Smooth muscle cell of bladder (primary cell): ENCODE data around the gene SMPD2. TPM values are rescaled to one million over a fixed set of nuclear protein-coding genes. Genes with fewer than 3 reads are reported as not detected.

Experiments
- total RNA-seq: library from RNA; depleted of rRNA; stranded (reverse); fragments of >200 nt; gene quantifications from 2 replicates; pipeline ENCODE4 v1.2.3, GENCODE V29; 2014

The SMPD2 gene
- 13.7 and 14.4 TPM in 2 replicates for total RNA-seq

GRCh38 chr6:109440331-109441068, at the start of gene SMPD2, which contains the start of gene PPIL6:
SMPD2 (plus strand) TSS chr6:109440724; CDS start chr6:109441122, 398 bp downstream.
PPIL6 (minus strand) TSS chr6:109440628; CDS start chr6:109440590, 38 bp downstream.

GRCh38 chr6:109455437-109456110, 15.1 kb downstream of the SMPD2 start, which contains the start of gene MICAL1:
MICAL1 (minus strand) TSS chr6:109455772; CDS start chr6:109454196, 1,576 bp downstream.

GRCh38 chr6:109482905-109483734, 42.6 kb downstream of the SMPD2 start, which contains the start of gene ZBTB24:
ZBTB24 (minus strand) TSS chr6:109483219; CDS start chr6:109482026, 1,193 bp downstream.

Other genes starting within 250 kb of the SMPD2 start
- 152 and 170 TPM in 2 replicates for gene CD164, start 58.3 kb upstream of the SMPD2 start, total RNA-seq
- 3.0 and 6.9 TPM in 2 replicates for gene PPIL6, start 96 bp upstream of the SMPD2 start, total RNA-seq
- 33.6 and 36.6 TPM in 2 replicates for gene MICAL1, start 15.0 kb downstream of the SMPD2 start, total RNA-seq
- 6.3 TPM in 2 replicates for gene ZBTB24, start 42.5 kb downstream of the SMPD2 start, total RNA-seq